ENCODE data around the gene AFF3. TPM values are rescaled to one million over a fixed set of nuclear protein-coding genes. Genes with fewer than 3 reads are reported as not detected.

The AFF3 gene
- total and polyA plus RNA-seq, 2 of the 8 experiments (the other 6 are each of a cell fraction or from before 2014, with no cell fraction given): 0.27 to 3.0 TPM

GRCh38 chr2:99821984-99822383, 320.4 kb downstream of the AFF3 start:
- no peak overlapping the region for H2BK12ac ChIP-seq (ENCODE audit: low read depth, low read length)
- no peaks in the 10 kb centered on the region for H4K20me1 ChIP-seq (replicated peaks in 1 of 2; ENCODE audit: control insufficient read depth in 1 of 2, insufficient read depth in 2 of 2, low read length in 2 of 2)
- no peak overlapping the region for H3K9ac ChIP-seq (replicated peaks in 1 of 4; ENCODE audit: extremely low read depth in 1 of 4, low read depth in 3 of 4, low read length in 3 of 4)
- no peaks in the 10 kb centered on the region for H3K9me3 ChIP-seq (ENCODE audit: insufficient read depth in 2 of 2, low read depth in 1 of 2, low read length in 1 of 2)
- H3K27ac ChIP-seq (ENCODE audit: low read depth, low read length): no peak overlapping the region
- TF ChIP-seq NANOG (IDR thresholded peaks at IDR 0.05; ENCODE audit: insufficient read depth, low read depth, low read length, poor library complexity, severe bottlenecking): no peak
- TF ChIP-seq RFX5 (IDR thresholded peaks at IDR 0.05; ENCODE audit: borderline replicate concordance, low read depth, low read length): no peak
- no peak for TF ChIP-seq RAD21 (IDR thresholded peaks at IDR 0.05 in 1 of 2, conservative IDR thresholded peaks at IDR 0.05 in 1 of 2; ENCODE audit: low read depth in 2 of 2, low read length in 2 of 2)
- TF ChIP-seq CHD1 (IDR thresholded peaks at IDR 0.05; ENCODE audit: low read depth, low read length): no peak
- peak; percentile 44; the same call in 1 of the 2 replicates for TF ChIP-seq CREB1 (IDR thresholded peaks at IDR 0.05)
- TF ChIP-seq RXRA (IDR thresholded peaks at IDR 0.05; ENCODE audit: insufficient read depth, low read depth, low read length): no peak
- no peaks in the 10 kb centered on the region for H3K79me2 ChIP-seq (ENCODE audit: control insufficient read depth in 1 of 2, insufficient read depth in 2 of 2, low read length in 2 of 2)
- no peak overlapping the region for H2BK20ac ChIP-seq (ENCODE audit: low read length)
- H2AK5ac ChIP-seq (ENCODE audit: low read depth, low read length): no peak overlapping the region
- POLR2A ChIA-PET (ENCODE audit: partially characterized antibody): no interaction called here
- FAIRE-seq (no peak), DNase-seq (ENCODE audit: low read depth in 1 of 2, low spot score in 2 of 2) (no peak)
- CTCF ChIA-PET (ENCODE audit: partially characterized antibody): interaction anchor here (0.6 to 1.7 kb wide), 5 partner anchors 10 to 759 kb away, joined by 3 to 5 read pairs (median 3); no protein-coding TSS in a partner anchor
- no peak overlapping the region for H2AFZ ChIP-seq (ENCODE audit: low read length)
- H4K91ac ChIP-seq (replicated peaks; ENCODE audit: insufficient read length, low read length): no peak overlapping the region
- no peak overlapping the region for H4K5ac ChIP-seq (ENCODE audit: insufficient read length, low read depth, low read length)
- no peak overlapping the region for H2BK120ac ChIP-seq (replicated peaks; ENCODE audit: low read depth, low read length)
- no peaks in the 10 kb centered on the region for H3K79me1 ChIP-seq (ENCODE audit: low read depth, low read length)
- no peak overlapping the region for H3K14ac ChIP-seq (ENCODE audit: insufficient read length)
- no peak overlapping the region for H3K4me3 ChIP-seq (ENCODE audit: extremely low read depth in 1 of 4, insufficient read depth in 2 of 4, low read depth in 3 of 4, low read length in 4 of 4)
- H3K4me2 ChIP-seq (ENCODE audit: insufficient read depth in 1 of 2, low read depth in 2 of 2, low read length in 2 of 2): peak overlapping the region in 1 of 2 experiments; percentile 53; a peak in 1 of 4 replicates
- H3K56ac ChIP-seq (replicated peaks; ENCODE audit: insufficient read length, low read depth, low read length): no peak overlapping the region
- H2BK15ac ChIP-seq (ENCODE audit: low read length): no peak overlapping the region
- H4K8ac ChIP-seq (ENCODE audit: extremely low read depth, insufficient read depth, low read length): no peak overlapping the region
- WGBS, 2 experiments (ENCODE audit: extremely low coverage in 1 of 2, insufficient coverage in 1 of 2, insufficient read length in 1 of 2, insufficient replicate concordance in 2 of 2, low coverage in 1 of 2, low lambda C conversion rate in 2 of 2, missing lambda C conversion rate in 1 of 2): 86% methylated on average over 6 of the region's 6 CpGs; no CpG with 5 or more reads in 1 of the 2 experiments
- no peak overlapping the region; the same call in 1 of the 2 replicates for H3K18ac ChIP-seq (ENCODE audit: extremely low read depth, low read length)
- H3K27me3 ChIP-seq (replicated peaks in 1 of 4; ENCODE audit: control insufficient read depth in 3 of 4, extremely low read depth in 1 of 4, insufficient read depth in 3 of 4, low read length in 3 of 4): no peaks in the 10 kb centered on the region
- H3K23me2 ChIP-seq (ENCODE audit: low read depth, low read length): no peaks in the 10 kb centered on the region
- H3K23ac ChIP-seq (ENCODE audit: insufficient read length): no peak overlapping the region
- H2BK5ac ChIP-seq (ENCODE audit: low read depth, low read length): no peak overlapping the region
- peaks cover 0 to 13% (median 2%) of the 10 kb centered on the region in 4 experiments; a peak in 2 of 7 replicates for H3K4me1 ChIP-seq (replicated peaks in 1 of 4; ENCODE audit: control insufficient read depth in 3 of 4, insufficient read depth in 4 of 4, low read length in 3 of 4)
- H3K36me3 ChIP-seq (ENCODE audit: control insufficient read depth in 2 of 4, insufficient read depth in 4 of 4, low read length in 3 of 4): no peaks in the 10 kb centered on the region
- no peak overlapping the region for H3K4ac ChIP-seq (replicated peaks; ENCODE audit: insufficient read length, low read depth, low read length)
